ENCODE measurements around the gene SSBP2.

DNA sequence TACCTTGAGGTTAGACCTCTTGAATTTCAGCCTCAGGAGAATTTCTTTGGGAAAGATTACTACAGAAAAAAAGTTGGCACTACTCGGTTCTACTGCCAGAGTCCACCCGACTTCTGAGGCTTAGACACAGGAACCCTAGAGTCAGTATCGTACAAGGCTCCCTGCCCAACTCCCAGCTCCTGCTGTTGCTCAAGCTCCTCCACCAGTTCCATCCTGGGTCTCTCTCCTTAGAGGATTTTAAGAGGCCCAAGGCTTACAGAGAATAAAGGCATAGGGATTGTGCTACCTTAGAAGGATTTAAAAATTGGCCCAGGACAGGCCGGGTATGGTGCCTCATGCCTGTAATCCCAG, 29.0 kb upstream of the SSBP2 start:
- TF ChIP-seq EP300 (IDR thresholded peaks at IDR 0.05; ENCODE audit: borderline replicate concordance) (no peak), FOXM1 (IDR thresholded peaks at IDR 0.05; ENCODE audit: borderline replicate concordance, low read depth) (no peak), CREB1 (IDR thresholded peaks at IDR 0.05; ENCODE audit: low read depth) (no peak)
- TF ChIP-seq, protein P1, sequence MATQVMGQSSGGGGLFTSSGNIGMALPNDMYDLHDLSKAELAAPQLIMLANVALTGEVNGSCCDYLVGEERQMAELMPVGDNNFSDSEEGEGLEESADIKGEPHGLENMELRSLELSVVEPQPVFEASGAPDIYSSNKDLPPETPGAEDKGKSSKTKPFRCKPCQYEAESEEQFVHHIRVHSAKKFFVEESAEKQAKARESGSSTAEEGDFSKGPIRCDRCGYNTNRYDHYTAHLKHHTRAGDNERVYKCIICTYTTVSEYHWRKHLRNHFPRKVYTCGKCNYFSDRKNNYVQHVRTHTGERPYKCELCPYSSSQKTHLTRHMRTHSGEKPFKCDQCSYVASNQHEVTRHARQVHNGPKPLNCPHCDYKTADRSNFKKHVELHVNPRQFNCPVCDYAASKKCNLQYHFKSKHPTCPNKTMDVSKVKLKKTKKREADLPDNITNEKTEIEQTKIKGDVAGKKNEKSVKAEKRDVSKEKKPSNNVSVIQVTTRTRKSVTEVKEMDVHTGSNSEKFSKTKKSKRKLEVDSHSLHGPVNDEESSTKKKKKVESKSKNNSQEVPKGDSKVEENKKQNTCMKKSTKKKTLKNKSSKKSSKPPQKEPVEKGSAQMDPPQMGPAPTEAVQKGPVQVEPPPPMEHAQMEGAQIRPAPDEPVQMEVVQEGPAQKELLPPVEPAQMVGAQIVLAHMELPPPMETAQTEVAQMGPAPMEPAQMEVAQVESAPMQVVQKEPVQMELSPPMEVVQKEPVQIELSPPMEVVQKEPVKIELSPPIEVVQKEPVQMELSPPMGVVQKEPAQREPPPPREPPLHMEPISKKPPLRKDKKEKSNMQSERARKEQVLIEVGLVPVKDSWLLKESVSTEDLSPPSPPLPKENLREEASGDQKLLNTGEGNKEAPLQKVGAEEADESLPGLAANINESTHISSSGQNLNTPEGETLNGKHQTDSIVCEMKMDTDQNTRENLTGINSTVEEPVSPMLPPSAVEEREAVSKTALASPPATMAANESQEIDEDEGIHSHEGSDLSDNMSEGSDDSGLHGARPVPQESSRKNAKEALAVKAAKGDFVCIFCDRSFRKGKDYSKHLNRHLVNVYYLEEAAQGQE (IDR thresholded peaks at IDR 0.05; ENCODE audit: low read depth): no peak

Measured in Ishikawa (cell line).